HG03571 (cell line): ENCODE results near the gene RFC2.
"Not testable (repeated sequence)": the region's sequence is repeated elsewhere in the genome, so short reads cannot be mapped to it uniquely, and the experiment has no call there.

Source experiments
- ATAC-seq: cut with Tn5 transposase; IDR thresholded peaks from one replicate; pipeline ENCODE4 v1.9.1; 2021; ENCODE audit not compliant: unreplicated experiment

The RFC2 gene

DNA sequence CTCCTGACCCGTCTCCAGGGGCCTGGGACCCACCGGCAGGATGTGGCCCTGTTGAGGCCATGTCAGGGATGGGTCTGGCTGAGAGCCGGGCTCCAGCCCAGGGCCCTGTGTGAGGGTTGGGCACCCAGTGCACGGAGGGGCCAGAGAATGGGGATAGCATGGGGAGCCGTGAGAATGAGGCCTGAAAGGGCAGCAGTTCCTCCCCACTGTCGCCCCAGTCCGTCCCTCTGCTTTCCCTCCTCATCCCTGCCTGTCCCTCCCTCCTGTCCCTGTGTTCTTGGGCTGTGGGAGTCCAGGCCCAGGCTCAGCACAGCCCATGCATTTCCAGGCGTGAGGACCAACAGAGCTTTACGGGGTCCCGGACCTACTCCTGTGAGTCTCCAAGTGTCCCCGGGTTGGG lies 34.8 kb downstream of the RFC2 start:
- ATAC-seq = no peak

DNA sequence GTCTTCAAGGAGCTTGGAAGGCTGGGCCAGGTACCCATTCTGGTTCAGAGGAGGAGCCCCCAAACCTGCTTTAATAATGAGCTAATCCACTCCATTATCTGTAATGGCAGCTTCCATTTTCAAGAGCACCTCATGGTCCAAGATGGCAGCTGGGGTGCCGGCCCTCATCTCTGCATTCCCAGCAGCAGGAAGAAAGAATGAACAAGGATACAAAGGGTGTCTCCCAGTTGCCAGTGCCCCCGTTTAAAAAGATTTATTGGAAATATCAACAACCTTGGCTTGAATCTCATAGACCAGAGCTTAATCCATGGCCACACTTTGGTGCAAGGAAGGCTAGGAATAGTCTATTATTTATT lies 35.9 kb downstream of the RFC2 start:
- no peak for ATAC-seq

DNA sequence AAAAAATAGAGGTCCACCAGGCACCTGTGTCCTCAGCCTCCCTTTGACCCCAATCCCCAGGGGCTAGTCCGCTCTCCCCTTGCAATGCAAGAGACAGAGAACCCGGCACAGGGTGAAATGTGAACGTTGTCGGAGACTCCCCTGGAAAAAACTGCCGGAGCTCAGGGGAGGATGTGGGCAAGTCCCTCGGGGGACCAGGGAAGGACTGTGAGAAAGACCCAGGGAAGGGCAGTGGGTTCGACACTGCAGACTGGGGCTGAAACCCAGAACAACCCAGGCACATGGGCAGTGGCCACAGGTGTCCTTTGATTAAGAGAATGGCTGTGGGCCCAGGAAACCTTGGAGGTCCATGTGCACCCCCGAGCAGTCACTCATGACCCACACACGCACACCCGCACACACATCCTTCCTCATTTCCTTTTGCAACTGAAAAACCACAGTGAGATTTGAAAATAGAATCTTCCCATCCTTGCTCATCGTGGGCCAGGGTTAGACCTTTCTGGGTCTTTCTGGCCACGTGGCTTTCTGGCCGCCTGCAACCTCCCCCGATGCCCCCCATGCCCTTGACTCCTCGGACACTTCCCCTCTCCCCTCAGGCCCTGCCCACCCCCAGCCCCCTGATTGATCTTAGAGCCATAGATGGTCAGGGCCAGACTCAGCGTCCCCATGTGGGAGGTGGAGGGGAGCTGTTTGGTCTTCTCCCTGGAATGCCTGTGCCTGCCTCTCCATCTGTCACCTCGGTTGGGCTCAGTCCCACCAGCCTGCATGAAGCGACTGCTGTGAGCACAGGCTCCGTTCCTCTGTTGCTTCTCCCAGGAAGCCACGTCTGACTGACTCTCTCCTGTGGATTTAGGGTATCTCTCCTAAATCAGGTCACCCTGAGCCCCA lies 36.5 kb downstream of the RFC2 start:
- peak; percentile 49 for ATAC-seq

DNA sequence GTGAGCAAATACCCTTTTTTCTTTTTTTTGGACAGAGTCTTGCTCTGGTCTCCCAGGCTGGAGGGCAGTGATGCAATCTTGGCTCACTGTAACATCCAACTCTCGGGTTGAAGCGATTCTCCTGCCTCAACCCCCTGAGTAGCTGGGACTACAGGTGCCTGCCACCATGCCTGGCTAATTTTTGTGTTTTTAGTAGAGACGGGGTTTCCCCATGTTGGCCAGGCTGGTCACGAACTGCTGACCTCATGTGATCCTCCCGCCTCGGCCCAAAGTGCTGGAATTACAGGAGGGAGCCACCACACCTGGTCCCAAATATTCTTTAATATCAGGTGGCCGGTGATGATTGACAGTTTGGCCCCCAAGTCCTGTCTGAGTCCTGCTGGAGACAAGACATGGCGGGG lies 37.8 kb downstream of the RFC2 start:
- ATAC-seq = no peak

DNA sequence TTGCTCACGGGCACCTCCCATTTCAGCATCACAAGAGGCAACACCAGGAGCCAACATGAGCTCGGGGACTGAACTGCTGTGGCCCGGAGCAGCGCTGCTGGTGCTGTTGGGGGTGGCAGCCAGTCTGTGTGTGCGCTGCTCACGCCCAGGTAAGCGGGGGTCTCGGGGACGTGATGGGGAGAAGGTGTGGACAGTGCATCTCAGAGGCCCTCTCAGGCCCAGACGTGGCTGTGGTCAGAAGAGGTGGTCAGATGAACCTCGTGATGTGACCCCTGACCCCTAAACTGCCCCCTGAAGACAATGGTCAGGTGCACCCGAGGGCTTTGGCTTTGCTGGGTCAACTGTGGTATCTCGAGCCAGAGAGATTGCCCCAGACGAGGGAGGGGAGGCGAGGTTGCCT lies 38.3 kb downstream of the RFC2 start:
- ATAC-seq = no peak

DNA sequence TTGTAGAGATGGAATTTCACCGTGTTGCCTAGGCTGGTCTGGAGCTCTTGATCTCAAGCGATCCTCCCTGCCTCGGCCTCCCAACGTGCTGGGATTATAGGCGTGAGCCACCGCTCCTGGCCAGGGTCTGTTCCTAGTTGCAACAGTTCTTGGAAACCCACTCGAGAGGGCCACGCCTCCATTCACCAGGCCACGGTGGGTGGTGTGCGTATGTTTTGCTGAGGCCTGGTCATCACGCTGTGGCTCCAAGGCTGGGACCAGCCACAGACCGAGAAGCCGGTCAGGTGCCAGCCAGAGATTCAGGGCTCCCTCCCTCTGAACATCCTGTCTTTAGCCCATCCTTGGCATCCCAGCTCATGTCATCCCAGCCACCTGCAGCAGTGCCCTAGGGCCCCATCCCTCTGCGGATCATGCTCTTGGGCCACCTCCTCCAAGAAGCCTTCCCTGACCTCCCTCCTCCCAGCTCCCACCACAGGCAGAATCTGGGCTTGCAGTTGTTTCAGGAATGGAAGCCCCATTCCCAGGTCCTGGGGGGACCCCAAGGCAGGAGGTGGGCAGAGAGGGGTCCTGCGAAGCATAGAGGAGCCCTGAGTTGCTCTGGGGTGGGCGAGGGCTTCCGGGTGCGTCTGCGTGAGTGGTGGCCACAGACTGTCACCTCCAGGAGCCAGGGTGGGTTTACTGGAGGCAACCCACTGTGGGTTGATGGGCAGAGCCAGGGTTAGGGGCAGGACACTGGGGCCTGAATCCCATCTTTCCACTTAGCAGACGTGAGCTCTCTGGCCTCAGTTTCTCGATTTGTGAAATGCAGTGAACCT lies 39.2 kb downstream of the RFC2 start:
- ATAC-seq = no peak

DNA sequence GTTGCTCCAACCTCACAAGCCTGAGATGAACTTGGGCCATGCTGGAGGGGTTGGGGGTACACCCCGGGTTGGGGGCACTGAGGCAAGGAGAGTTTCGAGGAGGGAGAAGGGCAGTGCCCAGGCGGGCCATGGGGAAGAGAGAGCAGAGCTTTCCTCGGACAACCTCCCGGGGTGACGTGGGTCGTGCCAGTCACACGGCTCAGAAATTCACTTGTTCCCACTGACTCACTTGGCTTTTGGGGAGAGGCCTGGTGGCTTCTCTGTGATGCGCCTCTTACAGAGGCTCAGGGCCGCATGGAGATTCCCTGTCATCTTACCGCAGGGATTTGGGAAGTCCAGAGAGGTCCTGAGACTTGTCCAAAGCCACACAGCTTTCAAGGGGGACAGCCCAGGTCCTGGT lies 41.5 kb downstream of the RFC2 start:
- ATAC-seq = no peak

DNA sequence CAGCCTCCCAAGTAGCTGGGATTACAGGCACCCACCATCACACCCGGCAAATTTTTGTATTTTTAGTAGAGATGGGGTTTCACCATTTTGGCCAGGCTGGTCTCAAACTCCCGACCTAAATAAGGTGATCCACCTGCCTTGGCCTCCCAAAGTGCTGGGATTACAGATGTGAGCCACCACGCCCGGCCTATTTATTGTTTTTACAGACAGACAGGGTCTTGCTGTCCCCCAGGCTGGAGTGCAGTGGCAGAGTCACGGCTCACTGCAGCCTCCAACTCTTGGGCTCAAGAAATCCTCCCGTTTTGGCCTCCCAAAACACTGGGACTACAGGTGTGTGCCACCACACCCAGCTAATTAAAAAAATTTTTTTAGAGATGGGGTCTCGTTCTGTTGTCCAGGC lies 46.0 kb downstream of the RFC2 start:
- not testable (repeated sequence) for ATAC-seq

DNA sequence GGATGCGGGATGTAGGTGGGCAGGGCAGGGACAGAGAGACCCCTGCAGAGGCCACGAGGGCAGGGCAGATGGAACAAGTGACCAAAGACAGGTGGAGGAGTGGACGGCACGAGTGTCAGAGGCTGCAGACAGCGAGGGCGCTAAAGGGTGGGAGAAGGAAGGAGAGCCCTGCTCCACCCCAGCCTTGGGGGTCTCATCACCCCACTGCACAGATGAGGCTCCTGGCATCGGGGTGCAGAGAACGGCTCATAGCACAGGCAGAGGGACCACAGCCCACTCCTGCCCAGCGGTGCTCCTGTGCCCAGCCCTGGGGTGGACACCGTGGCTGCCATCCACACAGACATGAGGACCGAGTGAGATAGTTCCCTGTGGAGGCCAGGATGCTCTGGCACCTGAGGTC lies 46.6 kb downstream of the RFC2 start:
- no peak for ATAC-seq

DNA sequence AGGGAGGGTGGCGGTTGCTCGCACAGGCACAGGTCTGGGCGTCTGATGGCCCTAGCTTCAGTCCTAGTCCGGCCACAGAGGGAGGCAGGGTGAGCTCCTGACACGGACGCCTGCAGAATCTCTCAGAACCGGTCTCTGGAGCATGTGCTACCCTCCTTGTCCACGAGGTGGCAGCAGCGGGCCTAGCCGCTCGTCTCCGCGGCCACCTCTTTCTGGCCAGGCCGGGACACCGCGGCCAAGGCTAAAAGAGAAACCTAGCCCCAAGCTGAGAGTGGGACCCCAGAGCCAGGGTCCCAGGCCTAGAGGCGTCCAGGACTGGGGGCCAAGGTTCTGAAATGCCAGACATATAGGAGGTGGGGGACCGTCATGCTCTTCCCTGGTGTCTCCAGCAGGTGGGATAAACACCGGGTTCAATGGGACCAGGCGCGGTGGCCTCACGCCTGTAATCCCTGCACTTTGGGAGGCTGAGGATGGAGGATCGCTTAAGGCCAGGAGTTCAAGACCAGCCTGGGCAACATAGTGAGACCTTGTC lies 47.5 kb downstream of the RFC2 start:
- ATAC-seq = no peak

DNA sequence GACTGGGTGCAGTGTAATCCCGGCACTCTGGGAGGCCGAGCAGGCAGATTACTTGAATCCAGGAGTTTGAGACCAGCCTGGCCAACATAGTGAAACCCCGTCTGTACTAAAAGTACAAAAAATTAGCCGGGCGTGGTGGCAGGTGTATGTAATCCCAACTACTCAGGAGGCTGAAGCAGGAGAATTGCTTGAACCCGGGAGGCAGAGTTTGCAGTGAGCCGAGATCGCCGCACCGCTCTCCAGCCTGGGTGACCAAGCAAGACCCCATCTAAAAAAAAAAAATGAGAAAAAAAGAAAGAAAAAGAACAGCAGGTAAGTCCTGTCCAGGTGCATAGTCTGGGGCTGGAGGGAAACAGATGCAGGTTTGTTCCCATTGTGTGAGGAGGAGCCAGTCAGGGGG lies 48.1 kb downstream of the RFC2 start:
- not testable (repeated sequence) for ATAC-seq

DNA sequence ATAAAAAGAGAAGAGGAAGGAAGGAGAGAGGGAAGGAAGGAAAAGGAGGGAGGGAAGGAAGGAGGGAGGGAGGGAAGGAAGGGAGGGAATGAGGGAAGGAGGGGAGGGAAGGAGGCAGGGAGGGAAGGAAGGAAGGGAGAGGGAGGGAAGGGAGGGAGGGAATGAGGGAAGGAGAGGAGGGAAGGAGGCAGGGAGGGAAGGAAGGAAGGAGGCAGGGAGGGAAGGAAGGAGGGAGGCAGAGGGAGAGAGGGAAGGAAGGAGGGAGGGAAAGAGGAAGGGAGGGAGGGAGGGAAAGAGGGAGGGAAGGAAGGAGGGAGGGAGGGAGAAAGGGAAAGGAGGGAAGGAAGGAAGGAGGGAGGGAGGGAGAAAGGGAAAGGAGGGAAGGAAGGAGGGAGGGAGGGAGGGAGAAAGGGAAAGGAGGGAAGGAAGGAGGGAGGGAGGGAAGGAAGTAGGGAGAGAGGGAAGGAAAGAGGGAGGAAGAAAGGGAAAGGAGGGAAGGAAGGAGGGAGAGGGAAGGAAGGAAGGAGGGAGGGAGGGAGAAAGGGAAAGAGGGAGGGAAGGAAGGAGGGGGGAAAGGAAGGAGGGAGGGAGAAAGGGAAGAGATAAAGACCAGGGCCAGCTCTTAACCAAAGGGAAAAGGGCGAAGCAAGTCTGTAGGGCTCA lies 50.1 kb downstream of the RFC2 start:
- ATAC-seq = no peak

DNA sequence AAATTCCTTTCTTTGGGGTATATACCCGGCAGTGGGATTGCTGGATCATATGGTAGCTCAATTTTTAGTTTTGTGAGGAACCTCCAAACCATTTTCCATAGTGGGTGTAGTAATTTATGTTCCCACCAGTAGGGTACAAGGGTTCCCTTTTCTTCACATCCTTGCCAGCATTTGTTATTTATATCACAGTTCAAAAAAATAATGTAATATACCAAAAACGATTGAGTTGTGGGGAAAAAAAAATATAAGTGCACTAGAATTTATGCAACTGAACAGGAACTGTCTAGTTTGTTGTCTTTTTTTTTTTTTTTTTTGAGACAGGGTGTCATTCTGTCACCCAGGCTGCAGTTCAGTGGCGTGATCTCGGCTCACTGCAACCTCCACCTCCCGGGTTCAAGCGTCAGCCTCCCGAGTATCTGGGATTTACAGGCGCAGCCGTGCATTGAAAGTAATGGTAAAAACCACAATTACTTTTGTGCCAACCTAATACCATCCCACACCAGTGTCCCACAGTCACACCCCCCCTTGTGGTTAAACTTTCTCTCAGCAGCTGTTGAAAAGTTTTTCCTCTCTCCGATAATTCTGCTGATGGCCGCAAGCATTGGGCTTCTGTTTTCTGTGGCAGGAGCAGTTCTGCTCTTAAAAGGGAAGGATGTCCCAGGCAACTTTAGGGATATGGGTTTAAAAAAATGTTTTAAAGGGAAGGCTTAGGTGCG lies 51.2 kb downstream of the RFC2 start:
- no peak for ATAC-seq

DNA sequence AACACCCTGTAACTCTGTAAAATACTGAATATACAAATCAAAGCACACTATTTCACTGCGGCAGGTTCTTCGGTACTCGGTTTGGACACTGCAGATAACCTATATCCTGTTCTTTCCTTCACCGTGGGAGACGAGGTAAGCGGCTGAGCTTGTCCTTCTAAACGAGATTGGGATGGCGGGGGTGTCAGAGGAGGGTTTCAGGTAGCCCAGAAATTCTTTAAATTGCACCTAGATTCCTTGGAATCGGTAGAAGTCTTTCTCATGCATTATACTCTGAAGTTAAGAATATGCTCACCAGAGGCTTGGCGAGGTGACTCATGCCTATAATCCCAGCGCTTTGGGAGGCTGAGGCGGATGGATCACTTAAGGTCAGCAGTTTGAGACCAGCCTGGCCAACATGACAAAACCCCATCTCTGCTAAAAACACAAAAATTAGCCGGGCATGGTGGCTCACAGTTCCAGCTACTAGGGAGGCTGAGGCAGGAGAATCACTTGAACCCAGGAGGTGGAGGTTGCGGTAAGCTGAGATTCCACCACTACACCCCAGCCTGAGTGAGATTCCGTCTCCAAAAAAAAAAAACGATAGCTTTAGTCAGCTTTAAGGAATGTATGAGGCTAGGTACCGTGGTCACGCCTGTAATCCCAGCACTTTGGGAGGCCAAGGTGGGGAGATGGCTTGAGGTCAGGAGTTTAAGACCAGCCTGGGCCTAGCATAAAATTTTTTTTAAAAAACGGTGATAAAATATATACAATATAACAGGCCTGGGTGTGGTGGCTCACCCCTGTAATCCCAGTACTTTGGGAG lies 54.4 kb downstream of the RFC2 start:
- ATAC-seq = no peak

DNA sequence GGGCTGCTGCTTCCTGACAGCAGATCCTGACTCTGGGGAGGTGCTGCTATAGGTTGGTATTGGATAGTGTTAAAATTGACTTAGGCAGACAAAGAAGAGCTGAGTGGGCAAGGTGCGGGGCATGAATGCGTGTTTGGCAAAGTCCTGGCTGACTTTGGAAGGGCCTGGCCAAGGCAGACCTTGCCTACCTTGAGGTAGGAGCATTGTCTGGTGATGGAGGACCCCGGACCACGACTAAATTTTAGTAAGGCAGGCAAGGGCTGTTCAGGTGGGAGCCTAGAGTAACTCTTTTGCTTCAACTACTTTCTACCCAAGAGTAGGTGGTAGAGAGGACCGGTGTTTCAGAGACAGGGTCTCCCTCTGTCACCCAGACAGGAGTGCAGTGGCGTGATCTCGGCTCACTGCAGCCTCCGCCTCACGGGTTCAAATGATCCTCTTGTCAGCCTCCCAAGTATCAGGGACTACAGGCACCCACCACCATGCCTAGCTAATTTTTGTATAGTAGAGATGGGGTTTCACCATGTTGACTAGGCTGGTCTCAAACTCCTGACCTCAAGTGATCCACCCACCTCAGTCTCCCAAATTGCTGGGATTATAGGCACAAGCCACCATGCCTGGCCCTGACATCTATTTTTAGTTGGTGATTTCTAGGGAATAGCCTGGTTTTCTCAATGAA lies 56.6 kb downstream of the RFC2 start:
- ATAC-seq = no peak

DNA sequence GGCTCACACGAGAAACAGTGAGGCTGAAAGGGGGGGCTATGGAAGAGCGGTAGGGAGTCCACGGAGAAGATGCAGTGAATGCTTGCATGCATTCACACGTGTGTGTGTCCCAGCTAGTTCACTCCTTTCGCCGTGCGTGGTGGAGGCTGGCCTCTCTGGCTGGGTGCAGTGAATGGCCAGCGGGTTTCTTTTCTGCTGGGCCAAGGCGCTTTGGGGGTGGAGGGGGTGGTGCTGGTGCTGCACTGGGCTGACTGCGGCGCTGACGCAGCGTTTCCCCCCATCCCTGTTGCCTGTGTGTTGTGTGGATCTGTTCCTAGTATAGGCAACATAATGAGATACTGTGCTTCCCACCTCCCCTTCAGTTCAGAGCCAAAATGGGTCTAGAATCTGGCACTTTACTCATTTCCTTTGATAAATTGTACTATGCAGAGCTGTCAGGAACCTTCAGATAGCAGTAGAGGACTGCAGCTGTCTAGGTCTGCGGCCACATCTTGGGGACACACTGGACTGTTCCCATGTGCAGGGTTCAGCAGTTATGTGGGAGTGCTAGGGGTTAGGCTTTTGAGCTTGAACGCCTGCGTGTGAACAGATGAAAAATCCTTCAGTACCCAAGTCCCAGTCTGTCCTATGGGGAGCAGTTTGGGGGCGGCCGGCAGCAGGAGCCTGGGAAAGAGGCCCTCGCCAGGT lies 58.1 kb downstream of the RFC2 start:
- ATAC-seq = not testable (repeated sequence)

DNA sequence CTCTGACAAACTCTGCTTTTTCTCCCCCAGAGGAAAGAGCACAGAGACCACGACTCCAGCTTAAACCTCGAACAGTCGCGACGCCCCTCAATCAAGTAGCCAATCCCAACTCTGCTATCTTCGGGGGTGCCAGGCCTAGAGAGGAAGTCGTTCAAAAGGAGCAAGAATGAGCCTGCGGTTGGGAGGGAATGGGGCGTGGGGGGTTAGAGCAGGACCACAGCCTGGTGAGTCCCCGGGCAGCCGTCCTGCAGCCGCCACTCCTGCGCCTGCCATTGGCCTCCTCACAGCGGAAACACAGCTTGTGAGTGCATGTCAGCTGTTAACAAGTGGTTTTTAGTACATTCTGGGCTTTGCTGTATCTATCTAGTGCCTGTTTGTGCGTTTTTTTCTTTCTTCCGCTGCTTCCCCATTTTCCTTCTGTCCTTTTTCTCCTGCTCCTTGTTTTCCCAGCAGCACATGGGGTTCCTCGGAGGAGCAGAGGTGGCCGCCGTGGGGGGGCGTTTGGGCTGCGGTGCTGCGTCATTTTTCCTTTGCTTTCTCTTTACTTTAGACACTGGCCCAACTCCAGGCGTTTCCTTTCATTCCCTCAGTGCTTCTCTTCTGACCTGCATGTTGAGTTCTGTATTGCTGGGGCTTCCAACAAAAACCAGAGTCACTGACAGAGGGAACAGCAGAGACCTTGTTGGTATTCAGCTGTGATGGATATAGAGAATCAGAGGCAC lies 58.9 kb downstream of the RFC2 start:
- not testable (repeated sequence) for ATAC-seq

DNA sequence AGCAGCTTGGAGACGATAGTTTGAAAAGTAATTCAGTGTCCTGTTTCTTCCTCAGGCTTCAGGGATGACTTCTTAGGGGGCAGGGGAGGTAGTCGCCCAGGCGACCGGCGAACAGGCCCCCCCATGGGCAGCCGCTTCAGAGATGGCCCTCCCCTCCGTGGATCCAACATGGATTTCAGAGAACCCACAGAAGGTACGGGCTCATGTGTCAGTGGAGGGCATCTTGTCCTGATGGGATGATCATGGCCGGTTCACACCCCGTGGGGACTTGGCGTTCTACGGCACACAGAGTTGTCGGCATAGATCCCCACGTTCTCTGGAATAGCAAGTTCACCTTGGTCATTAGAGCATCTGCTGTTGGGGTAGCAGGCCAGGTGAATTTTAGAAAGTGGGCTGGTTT lies 59.5 kb downstream of the RFC2 start:
- ATAC-seq = no peak
